ENCODE data around the gene GNAQ.

DNA sequence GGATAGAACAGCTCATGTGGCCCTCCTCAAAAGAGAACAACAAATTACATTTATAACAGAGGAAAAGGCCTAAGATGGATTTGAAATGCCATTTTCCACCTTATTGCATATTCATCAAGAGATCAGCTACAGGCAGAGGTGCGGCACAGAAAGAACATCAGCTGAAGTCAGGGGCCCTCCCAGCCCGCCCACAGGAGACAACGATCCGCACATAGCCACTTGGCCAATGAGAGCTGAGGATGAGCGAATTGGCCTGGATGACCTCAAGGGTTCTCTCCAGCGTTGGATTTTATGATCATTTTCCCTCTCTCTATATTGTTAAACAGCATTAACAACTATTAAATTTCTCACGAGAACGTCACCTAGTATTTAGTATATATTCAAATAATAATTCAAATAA is 97.6 kb downstream of the GNAQ start:
- TF ChIP-seq, protein P1, sequence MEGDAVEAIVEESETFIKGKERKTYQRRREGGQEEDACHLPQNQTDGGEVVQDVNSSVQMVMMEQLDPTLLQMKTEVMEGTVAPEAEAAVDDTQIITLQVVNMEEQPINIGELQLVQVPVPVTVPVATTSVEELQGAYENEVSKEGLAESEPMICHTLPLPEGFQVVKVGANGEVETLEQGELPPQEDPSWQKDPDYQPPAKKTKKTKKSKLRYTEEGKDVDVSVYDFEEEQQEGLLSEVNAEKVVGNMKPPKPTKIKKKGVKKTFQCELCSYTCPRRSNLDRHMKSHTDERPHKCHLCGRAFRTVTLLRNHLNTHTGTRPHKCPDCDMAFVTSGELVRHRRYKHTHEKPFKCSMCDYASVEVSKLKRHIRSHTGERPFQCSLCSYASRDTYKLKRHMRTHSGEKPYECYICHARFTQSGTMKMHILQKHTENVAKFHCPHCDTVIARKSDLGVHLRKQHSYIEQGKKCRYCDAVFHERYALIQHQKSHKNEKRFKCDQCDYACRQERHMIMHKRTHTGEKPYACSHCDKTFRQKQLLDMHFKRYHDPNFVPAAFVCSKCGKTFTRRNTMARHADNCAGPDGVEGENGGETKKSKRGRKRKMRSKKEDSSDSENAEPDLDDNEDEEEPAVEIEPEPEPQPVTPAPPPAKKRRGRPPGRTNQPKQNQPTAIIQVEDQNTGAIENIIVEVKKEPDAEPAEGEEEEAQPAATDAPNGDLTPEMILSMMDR (IDR thresholded peaks at IDR 0.05), result no peak
- no peak for TF ChIP-seq POLR2A (IDR thresholded peaks at IDR 0.05)
